GM20431 (cell line): ENCODE measurements around the gene SAMD4B.
"Not testable (repeated sequence)": the region's sequence is repeated elsewhere in the genome, so short reads cannot be mapped to it uniquely, and the experiment has no call there.

Source experiments
- in situ Hi-C: fragments of 300-500 bp; cut with MseI, MboI; formaldehyde crosslinking; loops from one replicate; pipeline ENCODE4 v1.15.0; 2020; ENCODE audit warnings: low sequenced_read_pairs; ENCODE audit not compliant: unreplicated experiment

SAMD4B gene

DNA sequence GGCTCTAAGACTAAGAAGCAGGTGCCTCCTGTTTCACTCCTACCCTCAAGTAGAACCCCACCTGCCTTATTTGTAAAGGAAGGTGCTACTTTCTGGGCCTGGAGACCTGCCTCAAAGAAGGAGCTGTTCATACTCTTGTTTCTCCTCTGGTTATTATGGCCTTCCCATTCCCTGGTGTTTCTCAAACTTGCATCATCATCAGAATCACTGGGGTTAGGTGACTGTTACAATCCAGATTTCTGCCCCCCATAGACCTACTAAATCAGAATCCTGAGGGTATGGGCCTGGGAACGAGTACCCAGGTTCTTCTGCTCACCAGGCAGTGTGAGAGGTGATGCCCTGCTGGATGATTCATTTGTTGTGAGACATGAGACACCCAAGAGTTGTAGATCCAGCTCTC is 18.4 kb downstream of the SAMD4B start:
- in situ Hi-C loops: no loop called here

DNA sequence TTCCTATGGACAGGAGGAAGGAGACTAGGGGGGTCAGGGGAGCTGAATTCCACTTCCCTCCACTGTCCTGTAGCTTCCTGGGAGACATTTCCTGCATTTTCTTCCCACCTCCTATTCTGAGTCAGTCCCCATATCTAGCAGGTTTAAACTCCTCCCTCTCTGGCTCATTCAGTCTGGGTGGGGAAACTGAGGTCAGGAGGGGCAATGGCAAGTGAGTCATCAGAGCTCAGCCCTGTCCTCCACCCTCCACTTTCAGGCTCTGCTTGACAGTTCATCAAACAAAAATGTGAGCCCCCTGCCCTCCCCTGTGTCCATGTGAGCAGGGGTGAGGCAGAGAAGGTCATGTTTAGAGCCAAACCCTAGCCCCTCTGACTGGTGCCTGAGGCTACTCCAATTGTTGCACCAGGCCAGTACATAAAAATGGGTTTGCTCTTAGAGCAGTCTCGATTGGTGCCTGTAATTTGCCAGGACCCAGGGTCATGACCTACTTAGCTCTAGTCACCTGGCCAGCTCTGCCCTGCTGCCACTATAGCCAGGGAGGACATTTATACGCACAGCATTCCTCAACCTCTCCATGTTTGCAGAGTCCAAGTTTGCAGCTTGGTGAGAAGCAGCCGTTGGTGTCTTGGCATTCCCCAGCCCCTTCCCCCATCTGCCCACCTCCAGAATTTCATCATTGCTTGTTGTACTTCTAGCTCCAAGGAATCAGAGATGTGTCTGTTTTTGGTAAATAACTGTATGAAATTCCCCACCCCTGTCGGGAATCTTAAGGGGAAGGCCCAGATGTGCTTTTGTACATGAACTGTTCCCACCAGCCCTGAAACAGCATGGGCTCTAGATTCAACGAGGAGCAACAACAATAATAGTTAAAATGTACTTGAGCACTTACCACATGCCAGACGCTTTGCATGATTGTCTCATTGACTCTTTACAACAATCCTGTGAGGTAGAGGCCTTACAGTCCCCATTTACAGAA is 20.7 kb downstream of the SAMD4B start:
- in situ Hi-C loops: no loop called here

DNA sequence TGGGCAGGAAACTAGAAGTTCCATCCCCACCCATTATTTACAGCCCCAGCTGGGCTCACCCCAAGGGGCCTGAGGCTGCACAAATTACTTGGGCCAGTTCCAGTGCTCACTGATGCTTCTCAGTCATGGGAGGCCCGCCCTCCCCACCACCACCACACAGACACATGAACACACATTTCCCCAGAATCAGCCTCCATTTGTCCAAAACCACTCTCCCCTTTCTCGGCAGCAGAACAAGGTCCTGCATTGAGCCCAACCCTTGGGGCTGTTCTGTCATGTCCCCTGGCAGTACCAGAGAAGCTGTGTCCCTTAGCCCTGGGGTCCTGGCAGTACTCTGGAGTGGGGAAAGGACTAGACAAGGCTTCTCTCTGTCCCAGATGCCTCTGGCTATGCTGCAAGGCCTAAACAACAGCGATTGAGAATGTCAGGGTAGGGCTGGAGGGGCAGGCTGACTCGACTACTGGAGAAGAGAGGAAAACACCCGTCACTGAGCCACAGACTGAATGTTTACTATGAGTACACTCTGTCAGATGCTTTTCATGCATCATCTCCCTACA is 21.8 kb downstream of the SAMD4B start:
- in situ Hi-C loops: no loop called here

DNA sequence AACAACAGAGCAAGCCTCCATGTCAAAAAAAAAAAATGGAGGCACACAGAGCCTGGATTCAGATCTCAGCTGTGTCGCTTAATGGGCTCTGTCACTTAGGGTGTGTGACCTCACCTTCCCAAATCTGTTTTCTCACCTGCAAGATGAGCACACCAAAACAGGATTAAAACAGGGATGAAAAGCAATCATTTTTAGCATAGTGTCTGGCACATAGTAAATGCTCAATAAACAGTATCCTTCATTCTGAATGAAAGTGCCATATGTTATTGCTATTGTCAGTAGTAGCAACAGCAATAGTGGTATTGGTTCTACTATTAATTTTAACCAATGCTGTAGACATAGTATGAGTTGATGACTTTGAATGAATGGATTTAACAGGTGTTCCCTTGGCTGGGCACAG is 23.3 kb downstream of the SAMD4B start:
- in situ Hi-C loops: no loop called here

DNA sequence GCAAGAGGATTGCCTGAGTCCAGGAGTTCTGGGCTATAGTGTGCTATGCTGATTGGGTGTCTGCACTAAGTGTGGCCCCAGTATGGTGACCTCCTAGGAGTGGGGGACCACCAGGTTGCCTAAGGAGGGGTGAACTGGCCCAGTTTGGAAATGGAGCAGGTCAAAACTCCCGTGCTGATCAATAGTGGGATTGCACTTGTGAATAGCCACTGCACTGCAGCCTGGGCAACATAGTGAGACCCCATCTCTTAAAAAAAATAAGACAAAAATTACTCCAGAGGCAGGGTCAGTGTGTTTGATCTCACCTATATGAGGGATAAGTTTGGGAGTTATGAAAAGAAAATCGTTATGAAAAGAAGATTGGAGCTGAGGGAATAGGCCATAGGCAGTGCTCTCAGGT is 27.0 kb downstream of the SAMD4B start:
- in situ Hi-C loops: no loop called here

DNA sequence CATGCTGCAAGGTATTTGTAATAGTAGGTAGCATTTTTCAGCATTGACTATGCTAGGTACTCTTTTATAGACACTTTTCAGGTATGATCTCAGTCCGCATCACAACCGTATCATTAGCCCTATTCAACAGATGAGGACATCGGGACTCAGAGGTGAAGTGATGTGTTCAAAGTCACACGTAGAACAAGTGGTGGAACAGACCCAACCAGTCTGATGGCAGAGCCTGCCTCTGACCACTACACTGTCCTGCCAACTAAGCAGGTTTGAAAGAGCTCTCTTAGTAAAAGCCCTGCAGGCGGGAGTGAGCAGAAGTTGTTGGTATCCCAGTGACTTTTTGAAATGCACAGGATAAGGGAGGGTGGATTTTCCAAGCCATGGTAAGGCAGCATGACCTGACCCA is 28.5 kb downstream of the SAMD4B start:
- in situ Hi-C loops: no loop called here

DNA sequence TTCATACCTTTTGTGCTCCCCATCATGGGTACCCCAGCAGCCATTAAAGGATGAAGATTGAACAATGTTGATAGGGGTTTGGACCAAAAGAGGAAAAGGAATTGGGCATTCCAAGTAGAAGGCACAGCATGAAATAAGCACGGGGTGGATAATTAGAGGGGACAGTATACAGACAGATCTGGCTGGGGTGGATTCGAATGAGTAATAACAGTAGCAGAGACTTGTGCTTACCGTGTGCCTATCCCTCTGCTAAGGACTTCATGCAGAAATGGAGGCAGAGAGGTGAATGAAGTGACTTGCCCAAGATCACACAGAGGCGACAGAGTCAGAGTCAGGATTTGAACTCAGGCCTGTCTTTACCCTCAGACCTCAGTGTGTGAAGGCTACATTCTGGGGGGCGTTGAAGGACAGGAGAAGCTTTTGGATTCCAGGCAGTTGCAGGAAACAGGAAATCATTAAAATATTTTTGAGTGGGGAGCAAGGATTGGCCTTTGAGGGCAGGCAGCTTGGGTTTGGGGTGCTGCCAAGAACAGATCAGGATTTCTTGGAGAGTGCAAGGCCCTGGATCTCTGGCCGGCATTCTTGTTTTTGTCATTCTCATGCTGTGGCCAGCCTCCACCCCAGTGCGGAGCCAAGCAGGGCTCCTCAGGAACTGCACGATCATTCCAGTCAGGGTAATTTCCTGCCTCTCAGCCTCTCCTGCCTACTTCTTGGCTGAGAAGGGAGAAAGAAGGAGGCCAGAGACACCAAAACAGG is 30.0 kb downstream of the SAMD4B start:
- in situ Hi-C loops: no loop called here

DNA sequence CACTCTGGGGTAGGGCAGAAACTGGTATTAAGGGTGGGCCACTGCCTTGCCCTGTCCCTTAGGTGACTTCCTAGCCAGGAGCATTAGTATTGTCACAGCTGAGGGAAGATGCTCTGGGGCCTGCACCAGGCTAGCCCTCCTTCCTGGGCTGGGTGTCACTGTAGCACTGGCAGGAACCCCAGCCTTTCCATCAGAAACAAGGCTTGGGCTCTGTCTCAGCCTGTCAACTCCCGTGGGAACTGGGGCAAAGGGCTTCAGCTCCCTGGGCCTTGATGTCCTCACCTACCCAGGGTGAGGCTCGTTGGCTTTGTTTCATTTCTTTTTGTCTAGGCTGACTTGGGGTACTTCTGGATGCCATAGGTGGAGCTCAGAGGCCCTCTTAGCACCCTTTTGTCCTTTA is 30.7 kb downstream of the SAMD4B start:
- in situ Hi-C loops: no loop called here

DNA sequence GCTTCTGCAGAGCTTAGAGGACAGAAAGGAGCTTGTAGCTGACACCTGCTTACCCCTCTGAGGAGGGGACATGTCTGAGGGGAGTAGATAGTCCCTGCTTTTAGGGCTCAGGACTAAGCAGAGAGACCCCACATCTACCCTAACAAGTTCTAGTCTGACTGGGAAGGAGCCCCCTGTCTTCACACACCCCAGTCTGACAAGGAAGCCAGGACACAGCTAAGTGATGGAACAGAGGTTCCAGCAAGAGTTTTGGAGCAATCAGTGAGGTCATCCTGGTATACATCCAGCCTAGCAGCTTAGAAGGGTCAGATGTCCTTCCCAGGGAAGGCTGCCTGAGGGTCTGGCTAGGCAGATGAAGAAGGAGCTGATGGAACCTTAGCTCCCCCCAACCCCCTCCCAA is 33.7 kb downstream of the SAMD4B start:
- in situ Hi-C loops: no loop called here

DNA sequence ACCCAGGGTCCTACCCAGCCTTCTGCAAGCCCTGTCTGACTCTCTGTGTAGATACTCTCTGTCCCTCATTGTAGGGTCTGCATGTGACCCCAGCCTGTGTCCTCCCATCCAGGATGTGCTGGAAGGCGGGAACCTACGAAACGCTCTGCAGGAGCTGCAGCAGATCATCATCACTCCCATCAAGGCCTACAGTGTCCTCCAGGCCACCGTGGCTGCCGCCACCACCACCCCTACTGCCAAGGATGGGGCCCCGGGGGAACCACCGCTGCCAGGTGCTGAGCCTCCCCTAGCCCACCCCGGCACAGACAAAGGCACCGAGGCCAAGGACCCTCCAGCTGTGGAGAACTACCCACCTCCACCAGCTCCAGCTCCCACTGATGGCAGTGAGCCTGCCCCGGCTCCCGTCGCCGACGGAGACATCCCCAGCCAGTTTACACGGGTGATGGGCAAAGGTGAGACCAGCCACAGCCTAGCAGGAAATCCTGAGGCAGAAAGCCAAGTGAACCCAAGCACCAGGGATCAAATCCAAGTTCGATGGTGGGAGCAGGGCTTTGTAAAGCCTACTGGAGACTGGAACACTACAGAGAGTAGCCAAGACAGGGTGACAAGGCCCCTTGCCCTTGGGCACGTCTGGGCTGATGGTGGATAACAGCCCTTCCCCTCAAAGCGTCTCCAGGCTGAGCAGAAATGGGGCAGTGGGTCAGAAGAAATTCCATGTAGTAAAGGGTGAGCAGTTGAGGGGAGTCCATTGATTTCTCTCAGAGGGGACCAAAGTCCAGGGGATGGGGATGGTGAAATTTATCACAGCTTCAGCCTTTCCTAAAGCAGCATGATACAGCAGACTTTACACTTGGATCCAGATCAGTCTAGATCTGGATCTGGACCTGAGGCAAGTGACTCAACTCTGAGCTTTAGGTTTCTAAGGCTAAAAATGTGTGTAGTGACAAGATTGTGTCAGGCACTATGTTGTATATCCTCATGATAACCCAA is 35.4 kb downstream of the SAMD4B start:
- in situ Hi-C loops: no loop called here

DNA sequence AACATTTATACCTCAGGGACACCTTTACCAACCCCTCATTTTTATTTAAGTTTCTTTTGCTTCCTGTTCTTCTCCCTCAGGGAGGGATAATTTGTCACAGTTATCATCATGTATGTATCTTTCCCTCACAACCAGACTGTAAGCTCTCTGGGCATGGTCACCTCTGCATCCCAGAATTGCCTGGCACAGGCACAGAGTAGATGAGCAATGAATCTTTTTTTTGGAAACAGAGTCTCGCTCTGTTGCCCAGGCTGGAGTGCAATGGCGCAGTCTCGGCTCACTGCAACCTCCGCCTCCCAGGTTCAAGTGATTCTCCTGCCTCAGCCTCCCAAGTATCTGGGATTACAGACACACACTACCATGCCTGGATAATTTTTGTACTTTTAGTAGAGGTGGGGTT is 37.1 kb downstream of the SAMD4B start:
- in situ Hi-C loops: not testable (repeated sequence)

DNA sequence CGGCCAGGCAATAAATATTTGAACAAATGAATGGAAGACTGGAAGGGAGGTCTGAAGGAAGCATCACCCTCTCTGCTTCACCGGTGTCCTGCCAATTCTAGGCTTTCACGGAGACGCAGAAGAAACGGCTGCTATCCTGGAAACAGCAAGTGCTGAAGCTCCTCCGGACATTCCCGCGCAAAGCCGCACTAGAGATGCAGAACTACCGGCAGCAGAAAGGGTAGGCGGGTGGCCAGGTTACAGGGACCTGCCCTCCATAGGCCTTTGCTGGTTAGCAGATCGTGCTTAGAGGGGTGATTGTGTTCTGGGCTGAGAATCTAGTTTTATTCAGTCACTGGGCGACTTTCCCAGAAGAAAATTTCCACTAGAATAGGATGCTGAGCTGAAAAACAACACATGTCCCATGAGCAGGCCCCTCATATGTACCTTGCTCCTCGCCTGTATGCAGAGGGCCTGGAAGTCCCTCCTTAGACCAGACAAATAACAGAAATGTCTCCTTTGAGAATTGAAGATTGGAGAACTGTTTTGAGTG is 37.7 kb downstream of the SAMD4B start:
- in situ Hi-C loops: no loop called here

DNA sequence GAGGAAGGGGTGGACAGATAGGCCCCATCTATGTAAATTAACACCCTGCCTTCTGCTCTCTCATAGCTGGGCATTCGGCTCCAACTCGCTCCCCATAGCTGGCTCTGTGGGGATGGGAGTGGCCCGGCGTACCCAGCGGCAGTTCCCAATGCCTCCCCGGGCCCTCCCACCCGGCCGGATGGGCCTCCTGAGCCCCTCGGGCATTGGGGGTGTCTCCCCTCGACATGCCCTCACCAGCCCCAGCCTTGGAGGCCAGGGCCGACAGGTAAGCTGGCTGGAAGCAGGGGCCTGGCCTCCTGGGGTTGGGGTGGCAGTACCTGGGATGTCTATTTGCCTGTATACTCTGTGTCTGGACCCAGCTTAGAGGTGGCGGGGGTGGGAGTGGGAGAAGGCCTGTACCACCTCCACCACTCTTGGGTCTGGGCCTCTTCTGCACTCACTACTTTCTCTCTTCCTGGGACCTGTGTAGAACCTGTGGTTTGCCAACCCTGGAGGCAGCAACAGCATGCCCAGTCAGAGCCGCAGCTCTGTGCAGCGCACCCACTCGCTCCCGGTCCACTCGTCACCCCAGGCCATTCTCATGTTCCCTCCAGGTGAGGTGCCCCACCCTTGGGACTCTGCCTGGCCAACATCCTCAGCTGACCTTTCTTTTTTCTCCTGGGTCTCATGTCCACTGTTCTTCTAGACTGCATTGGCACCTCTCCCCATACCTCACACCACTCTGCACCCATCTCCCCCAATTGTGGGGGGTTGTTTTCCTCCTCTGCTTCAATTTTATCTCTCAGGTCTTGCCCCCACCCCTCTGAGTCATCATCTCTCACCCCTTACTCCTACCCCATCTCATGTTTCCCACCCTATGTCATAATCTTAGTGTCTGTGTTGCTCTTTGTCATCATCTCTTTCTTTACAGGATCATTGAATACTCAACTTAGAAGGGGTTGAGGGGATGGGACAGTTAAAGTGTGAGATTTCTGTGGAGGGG is 38.6 kb downstream of the SAMD4B start:
- in situ Hi-C loops: no loop called here

DNA sequence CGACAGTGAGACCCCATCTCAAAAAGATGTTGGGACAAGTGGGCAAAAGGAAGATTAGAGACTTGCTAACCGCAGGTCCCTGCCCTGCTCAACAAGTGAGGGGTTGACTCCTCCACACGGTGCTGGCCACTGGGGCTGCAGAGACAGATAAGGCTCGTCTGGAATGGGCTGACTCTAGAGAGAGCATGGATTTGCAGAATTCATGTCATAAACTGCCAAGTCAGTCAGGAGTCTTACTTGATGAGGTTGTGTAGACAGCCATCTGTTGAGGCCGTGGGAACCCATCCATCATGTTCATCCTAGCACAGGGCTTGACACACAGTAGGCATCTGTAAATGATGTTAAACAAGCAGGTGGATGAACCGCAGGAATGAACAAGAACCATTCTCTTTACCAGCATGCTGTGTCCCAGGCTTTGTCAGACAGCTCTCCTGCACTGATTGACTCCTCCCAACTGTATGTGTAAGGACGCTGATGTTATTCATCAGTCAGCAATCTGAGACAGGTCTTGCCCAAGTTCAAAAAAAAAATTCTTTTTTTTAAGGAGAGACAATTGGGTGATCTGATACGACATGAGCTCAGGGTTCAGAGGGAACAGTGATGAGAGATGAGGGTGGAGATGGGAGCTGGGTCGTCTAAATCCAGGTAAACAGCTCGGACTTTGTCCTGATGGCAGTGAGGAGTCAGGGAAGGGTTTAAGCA is 39.8 kb downstream of the SAMD4B start:
- in situ Hi-C loops: no loop called here

DNA sequence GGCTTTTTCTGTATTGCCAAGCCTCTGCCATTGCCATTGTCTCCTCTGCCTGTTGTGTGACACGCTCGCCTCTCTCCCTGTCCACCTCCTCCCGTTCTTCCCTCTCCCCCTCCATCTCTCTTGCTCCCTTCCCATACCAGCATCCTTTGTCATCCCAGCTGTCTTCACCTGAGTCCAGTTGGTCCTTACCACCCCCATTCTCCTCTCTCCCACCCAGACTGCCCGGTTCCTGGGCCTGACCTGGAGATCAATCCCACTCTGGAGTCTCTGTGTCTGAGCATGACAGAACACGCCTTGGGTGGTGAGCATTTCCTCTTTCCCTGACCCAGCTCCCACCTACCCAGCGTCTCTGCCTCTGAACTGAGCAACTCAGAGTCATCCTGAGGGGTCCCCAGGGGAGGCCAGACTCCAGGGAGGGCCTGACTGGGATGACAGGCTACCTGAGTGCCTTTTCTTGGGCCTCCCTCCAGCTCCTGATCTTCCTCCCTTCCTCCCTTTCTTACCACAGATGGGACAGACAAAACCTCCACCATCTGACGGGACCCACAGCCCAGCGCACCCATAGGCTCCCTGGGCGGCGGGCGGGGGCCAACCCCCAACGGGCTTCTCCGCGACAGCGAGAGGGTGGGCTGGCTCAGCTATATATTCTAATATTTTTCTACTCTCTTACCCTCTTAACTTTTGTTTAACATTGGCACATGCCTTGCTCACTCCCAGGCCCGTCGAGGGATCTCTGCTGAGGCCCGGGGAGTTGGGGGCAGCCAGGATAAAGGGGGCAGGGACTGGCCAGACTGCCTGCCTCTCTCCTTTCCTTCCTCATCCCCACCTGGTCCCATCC is 41.0 kb downstream of the SAMD4B start:
- in situ Hi-C loops: no loop called here

DNA sequence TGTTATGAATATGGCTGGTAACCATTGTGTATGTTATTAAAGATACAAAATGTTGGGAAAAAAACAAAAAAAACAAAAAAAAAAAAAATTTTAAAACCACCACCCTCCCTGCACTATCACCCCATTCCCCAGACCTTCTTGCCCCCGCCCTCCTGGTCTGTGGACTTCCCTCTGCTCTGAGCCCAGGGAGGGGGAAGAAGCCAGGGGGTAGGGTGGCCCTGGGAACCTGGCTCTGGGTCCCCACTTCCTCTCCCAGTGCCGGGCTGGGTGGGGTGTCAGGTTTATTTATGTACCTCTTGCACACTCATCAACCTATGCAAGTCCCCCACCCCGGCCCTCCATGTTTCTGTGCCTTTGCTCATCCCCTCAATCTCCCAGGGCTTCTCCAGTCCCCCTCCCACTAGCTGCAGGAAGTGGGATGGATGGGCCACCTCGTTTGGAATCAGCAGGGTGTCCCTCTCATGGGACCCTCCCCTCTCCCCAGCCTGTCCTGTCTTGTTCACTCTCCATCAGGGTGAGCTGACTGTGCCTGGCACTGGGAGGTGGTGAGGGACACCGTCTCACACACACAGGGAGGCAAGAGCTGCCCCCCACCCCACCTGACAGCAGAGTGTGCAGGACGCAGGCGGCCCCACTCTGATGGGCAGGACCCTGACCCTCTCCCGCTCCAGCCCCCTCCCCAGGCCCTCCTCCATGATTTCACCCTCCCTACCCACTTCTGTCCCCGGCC is 42.8 kb downstream of the SAMD4B start:
- in situ Hi-C loops: no loop called here
